Activated naive CD8-positive, alpha-beta T cell treated with anti-CD3 and anti-CD28 coated beads for 36 hours (primary cell): ENCODE measurements around the gene LIN37. TPM values are rescaled to one million over a fixed set of nuclear protein-coding genes. Genes with fewer than 3 reads are reported as not detected.
"Not testable (repeated sequence)": the region's sequence is repeated elsewhere in the genome, so short reads cannot be mapped to it uniquely, and the experiment has no call there.

Source experiments
- DNase-seq: peaks from one replicate; pipeline ENCODE4 v3.0.0; 2021
- H3K27ac Mint-ChIP-seq: one replicate; pipeline ENCODE4 v1.8.0; 2022; ENCODE audit warnings: mild to moderate bottlenecking, moderate library complexity, mixed read lengths
- H3K27me3 Mint-ChIP-seq: one replicate; pipeline ENCODE4 v1.8.0; 2022; ENCODE audit warnings: mild to moderate bottlenecking, mixed read lengths
- H3K36me3 Mint-ChIP-seq: one replicate; pipeline ENCODE4 v1.8.0; 2021; ENCODE audit warnings: mild to moderate bottlenecking, mixed read lengths
- H3K4me1 Mint-ChIP-seq: one replicate; pipeline ENCODE4 v1.8.0; 2021; ENCODE audit warnings: mixed read lengths
- H3K4me3 Mint-ChIP-seq: one replicate; pipeline ENCODE4 v1.8.0; 2022; ENCODE audit warnings: mild to moderate bottlenecking, moderate library complexity, mixed read lengths
- H3K9me3 Mint-ChIP-seq: one replicate; pipeline ENCODE4 v1.8.0; 2022; ENCODE audit warnings: mixed read lengths
- total RNA-seq, 2 experiments: library from RNA; stranded (reverse); gene quantifications; one replicate each; pipeline ENCODE4 v1.2.3, GENCODE V29; 2021

Gene LIN37
- total RNA-seq, 2 experiments from 2014 or later: 5.1 to 7.0 TPM

- peaks cover 6% of the 10 kb centered on the region for H3K27me3 Mint-ChIP-seq
- H3K36me3 Mint-ChIP-seq: no peaks in the 10 kb centered on the region
- DNase-seq: no peak
- H3K4me3 Mint-ChIP-seq: no peak overlapping the region
- H3K27ac Mint-ChIP-seq: no peak overlapping the region
- no peaks in the 10 kb centered on the region for H3K4me1 Mint-ChIP-seq
- H3K9me3 Mint-ChIP-seq: no peaks in the 10 kb centered on the region
These were observed 41.9 kb downstream of the LIN37 start for GRCh38 chr19:35789978-35790944.

- H3K9me3 Mint-ChIP-seq: no peaks in the 10 kb centered on the region
- no peaks in the 10 kb centered on the region for H3K36me3 Mint-ChIP-seq
- H3K27me3 Mint-ChIP-seq: peaks cover 14% of the 10 kb centered on the region
- no peak overlapping the region for H3K4me3 Mint-ChIP-seq
- DNase-seq: no peak
- H3K27ac Mint-ChIP-seq: no peak overlapping the region
- no peaks in the 10 kb centered on the region for H3K4me1 Mint-ChIP-seq
These were observed 42.8 kb downstream of the LIN37 start for GRCh38 chr19:35790981-35791813.

- H3K36me3 Mint-ChIP-seq: no peaks in the 10 kb centered on the region
- H3K27me3 Mint-ChIP-seq: peaks cover 20% of the 10 kb centered on the region
- peaks cover under 1% of the 10 kb centered on the region for H3K4me1 Mint-ChIP-seq
- H3K4me3 Mint-ChIP-seq: no peak overlapping the region
- H3K9me3 Mint-ChIP-seq: no peaks in the 10 kb centered on the region
- no peak for DNase-seq
- no peak overlapping the region for H3K27ac Mint-ChIP-seq
These were observed 43.5 kb downstream of the LIN37 start for GRCh38 chr19:35791814-35792279.

GRCh38 chr19:35792312-35792711, 43.9 kb downstream of the LIN37 start:
- Mint-ChIP-seq H3K27me3 (peaks cover 25% of the 10 kb centered on the region), H3K27ac (no peak overlapping the region), H3K4me3 (no peak overlapping the region), H3K36me3 (no peaks in the 10 kb centered on the region), H3K9me3 (no peaks in the 10 kb centered on the region), H3K4me1 (peaks cover 5% of the 10 kb centered on the region)
- DNase-seq: no peak

GRCh38 chr19:35792888-35793287, 44.5 kb downstream of the LIN37 start:
- H3K27ac Mint-ChIP-seq: no peak overlapping the region
- no peak for DNase-seq
- H3K36me3 Mint-ChIP-seq: no peaks in the 10 kb centered on the region
- H3K4me1 Mint-ChIP-seq: peaks cover 6% of the 10 kb centered on the region
- no peaks in the 10 kb centered on the region for H3K9me3 Mint-ChIP-seq
- H3K4me3 Mint-ChIP-seq: no peak overlapping the region
- H3K27me3 Mint-ChIP-seq: peaks cover 31% of the 10 kb centered on the region

- Mint-ChIP-seq H3K27ac (no peak overlapping the region), H3K36me3 (no peaks in the 10 kb centered on the region), H3K9me3 (no peaks in the 10 kb centered on the region), H3K4me1 (peaks cover 8% of the 10 kb centered on the region), H3K4me3 (no peak overlapping the region), H3K27me3 (peaks cover 38% of the 10 kb centered on the region)
- no peak for DNase-seq
These were observed 45.2 kb downstream of the LIN37 start for GRCh38 chr19:35793381-35794165.

GRCh38 chr19:35795564-35795963, 47.2 kb downstream of the LIN37 start:
- peaks cover 46% of the 10 kb centered on the region for H3K27me3 Mint-ChIP-seq
- DNase-seq, H3K36me3 Mint-ChIP-seq, H3K9me3 Mint-ChIP-seq, H3K4me1 Mint-ChIP-seq, H3K27ac Mint-ChIP-seq, H3K4me3 Mint-ChIP-seq: not testable (repeated sequence)

GRCh38 chr19:35796645-35797542, 48.5 kb downstream of the LIN37 start:
- H3K4me1 Mint-ChIP-seq: peaks cover 8% of the 10 kb centered on the region
- DNase-seq: no peak
- H3K36me3 Mint-ChIP-seq: no peaks in the 10 kb centered on the region
- no peak overlapping the region for H3K27ac Mint-ChIP-seq
- no peak overlapping the region for H3K4me3 Mint-ChIP-seq
- no peaks in the 10 kb centered on the region for H3K9me3 Mint-ChIP-seq
- peaks cover 46% of the 10 kb centered on the region for H3K27me3 Mint-ChIP-seq

GRCh38 chr19:35797663-35798062, 49.3 kb downstream of the LIN37 start:
- Mint-ChIP-seq H3K27ac (no peak overlapping the region), H3K27me3 (peaks cover 46% of the 10 kb centered on the region), H3K36me3 (no peaks in the 10 kb centered on the region), H3K4me3 (no peak overlapping the region), H3K9me3 (no peaks in the 10 kb centered on the region), H3K4me1 (peaks cover 8% of the 10 kb centered on the region)
- DNase-seq: no peak

GRCh38 chr19:35801828-35802227, 53.5 kb downstream of the LIN37 start:
- no peaks in the 10 kb centered on the region for H3K36me3 Mint-ChIP-seq
- H3K4me1 Mint-ChIP-seq: peaks cover 14% of the 10 kb centered on the region

More at GRCh38 chr19:35801828-35802227, 53.5 kb downstream of the LIN37 start:
- Mint-ChIP-seq H3K27me3 (peaks cover 30% of the 10 kb centered on the region), H3K4me3 (no peak overlapping the region), H3K9me3 (no peaks in the 10 kb centered on the region), H3K27ac (no peak overlapping the region)
- DNase-seq: no peak

Other genes starting within 250 kb of the LIN37 start
- 1 to 10 TPM; 1.4 to 1.5 TPM for gene DMKN, start 234.9 kb upstream of the LIN37 start, total RNA-seq
- not detected for gene SBSN, start 220.3 kb upstream of the LIN37 start, total RNA-seq
- gene GAPDHS, start 215.1 kb upstream of the LIN37 start, total RNA-seq: not detected
- 10 to 100 TPM; 74.4 to 81.6 TPM for gene TMEM147, start 202.9 kb upstream of the LIN37 start, total RNA-seq
- not detected for gene ATP4A, start 184.9 kb upstream of the LIN37 start, total RNA-seq
- not detected for gene PMIS2, start 162.4 kb upstream of the LIN37 start, total RNA-seq
- gene HAUS5, start 135.8 kb upstream of the LIN37 start, total RNA-seq: 10 to 100 TPM; 37.9 to 44.6 TPM
- gene RBM42, start 119.5 kb upstream of the LIN37 start, total RNA-seq: 10 to 100 TPM; 91.7 to 99.1 TPM
- 1 to 10 TPM; 1.5 to 2.3 TPM for gene ETV2, start 106.8 kb upstream of the LIN37 start, total RNA-seq
- 100 to 1,000 TPM; 414 to 433 TPM for gene COX6B1, start 100.3 kb upstream of the LIN37 start, total RNA-seq
- gene UPK1A, start 82.1 kb upstream of the LIN37 start, total RNA-seq: 1 to 10 TPM; 1.6 to 1.8 TPM
- 100 to 1,000 TPM; 220 to 238 TPM for gene ZBTB32, start 44.0 kb upstream of the LIN37 start, total RNA-seq
- 10 to 100 TPM; 42.2 to 45.5 TPM for gene KMT2B, start 30.6 kb upstream of the LIN37 start, total RNA-seq
- gene IGFLR1, start 6.1 kb upstream of the LIN37 start, total RNA-seq: 10 to 100 TPM; 79.2 to 80.6 TPM
- 10 to 100 TPM; 42.3 to 43.9 TPM for gene U2AF1L4, start 3.2 kb upstream of the LIN37 start, total RNA-seq
- 10 to 100 TPM; 38.5 to 41.6 TPM for gene PSENEN, start 2.9 kb upstream of the LIN37 start, total RNA-seq
- gene HSPB6, start 8.5 kb downstream of the LIN37 start, total RNA-seq: under 1 TPM; 0.39 to 0.78 TPM
- gene PROSER3, start 9.6 kb downstream of the LIN37 start, total RNA-seq: 10 to 100 TPM; 29.9 to 33.3 TPM
- gene ARHGAP33, start 27.0 kb downstream of the LIN37 start, total RNA-seq: 10 to 100 TPM; 15.0 to 16.3 TPM
- gene PRODH2, start 64.3 kb downstream of the LIN37 start, total RNA-seq: not detected
- gene NPHS1, start 103.9 kb downstream of the LIN37 start, total RNA-seq: under 1 TPM; 0.36 to 0.49 TPM
- 1 to 10 TPM; 2.3 to 2.4 TPM for gene KIRREL2, start 108.3 kb downstream of the LIN37 start, total RNA-seq
- under 1 TPM; 0.68 to 0.88 TPM for gene APLP1, start 120.0 kb downstream of the LIN37 start, total RNA-seq
- gene NFKBID, start 152.0 kb downstream of the LIN37 start, total RNA-seq: 10 to 100 TPM; 72.2 to 73.7 TPM
- 10 to 100 TPM; 44.9 to 53.8 TPM for gene HCST, start 154.0 kb downstream of the LIN37 start, total RNA-seq
- gene TYROBP, start 159.7 kb downstream of the LIN37 start, total RNA-seq: not detected
- 1 to 10 TPM; 5.8 to 7.1 TPM for gene LRFN3, start 187.8 kb downstream of the LIN37 start, total RNA-seq
- gene SDHAF1, start 246.6 kb downstream of the LIN37 start, total RNA-seq: 10 to 100 TPM; 22.6 to 23.1 TPM